Fibroblast of mammary gland (primary cell): Measurements from ENCODE around the gene LRRC17.

Experiments
- DNase-seq: peaks from one replicate; pipeline ENCODE4 v3.0.0-alpha.2; 2010; ENCODE audit warnings: low read depth
- H3K4me3 ChIP-seq: 2 replicates; pipeline ENCODE4 v1.5.1; 2011; ENCODE audit warnings: low read depth, mild to moderate bottlenecking, low read length, moderate library complexity; ENCODE audit not compliant: control insufficient read depth
- TF ChIP-seq, protein P1 (sequence below): conservative IDR thresholded peaks from 2 replicates; pipeline ENCODE4 v1.5.1; 2011; ENCODE audit warnings: low read depth, low read length, inconsistent platforms; ENCODE audit not compliant: control insufficient read depth, insufficient read depth

The LRRC17 gene

DNA sequence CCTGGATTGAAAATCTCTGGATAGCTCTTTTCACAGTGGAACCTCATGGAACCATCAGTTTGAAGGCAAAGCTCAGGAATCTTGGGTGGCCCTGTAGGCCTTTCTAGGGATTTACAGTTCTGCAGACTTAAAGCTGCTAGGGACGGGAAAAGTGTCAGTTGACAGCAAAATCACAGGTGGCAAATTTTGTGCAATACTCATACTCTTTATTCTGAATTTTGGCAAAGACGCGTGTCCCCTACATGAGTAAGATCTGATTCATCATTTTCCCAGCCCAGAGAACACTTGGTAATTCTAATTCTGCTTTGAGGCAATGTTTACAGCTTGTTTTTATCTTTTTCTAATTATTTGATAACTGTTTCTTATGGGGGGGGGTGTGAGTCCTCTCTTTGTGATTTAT is 3.6 kb downstream of the LRRC17 start:
- TF ChIP-seq, protein P1, sequence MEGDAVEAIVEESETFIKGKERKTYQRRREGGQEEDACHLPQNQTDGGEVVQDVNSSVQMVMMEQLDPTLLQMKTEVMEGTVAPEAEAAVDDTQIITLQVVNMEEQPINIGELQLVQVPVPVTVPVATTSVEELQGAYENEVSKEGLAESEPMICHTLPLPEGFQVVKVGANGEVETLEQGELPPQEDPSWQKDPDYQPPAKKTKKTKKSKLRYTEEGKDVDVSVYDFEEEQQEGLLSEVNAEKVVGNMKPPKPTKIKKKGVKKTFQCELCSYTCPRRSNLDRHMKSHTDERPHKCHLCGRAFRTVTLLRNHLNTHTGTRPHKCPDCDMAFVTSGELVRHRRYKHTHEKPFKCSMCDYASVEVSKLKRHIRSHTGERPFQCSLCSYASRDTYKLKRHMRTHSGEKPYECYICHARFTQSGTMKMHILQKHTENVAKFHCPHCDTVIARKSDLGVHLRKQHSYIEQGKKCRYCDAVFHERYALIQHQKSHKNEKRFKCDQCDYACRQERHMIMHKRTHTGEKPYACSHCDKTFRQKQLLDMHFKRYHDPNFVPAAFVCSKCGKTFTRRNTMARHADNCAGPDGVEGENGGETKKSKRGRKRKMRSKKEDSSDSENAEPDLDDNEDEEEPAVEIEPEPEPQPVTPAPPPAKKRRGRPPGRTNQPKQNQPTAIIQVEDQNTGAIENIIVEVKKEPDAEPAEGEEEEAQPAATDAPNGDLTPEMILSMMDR, result no peak
- no peak overlapping the region for H3K4me3 ChIP-seq
- peak; percentile 92 for DNase-seq

DNA sequence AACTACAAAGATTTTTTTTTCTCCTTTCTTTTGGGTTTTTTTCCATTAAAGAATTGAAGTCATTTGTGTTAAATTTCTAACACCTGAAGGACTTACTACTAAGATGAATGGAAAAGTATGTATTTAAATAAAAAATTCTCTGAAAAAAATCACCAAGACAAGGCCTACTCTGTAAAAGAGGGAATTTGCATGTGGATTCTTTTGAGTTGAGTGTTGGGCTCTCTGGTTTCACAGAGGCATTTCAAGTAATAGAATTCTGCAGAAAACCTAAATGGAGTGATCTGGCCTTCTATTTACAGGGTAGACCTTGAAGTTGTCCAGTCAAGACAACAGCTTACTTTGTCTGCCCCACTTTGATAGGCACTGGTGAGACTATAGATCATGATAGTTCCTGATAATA is 4.1 kb downstream of the LRRC17 start:
- TF ChIP-seq, protein P1, result no peak
- no peak overlapping the region for H3K4me3 ChIP-seq
- DNase-seq, result peak; percentile 41

DNA sequence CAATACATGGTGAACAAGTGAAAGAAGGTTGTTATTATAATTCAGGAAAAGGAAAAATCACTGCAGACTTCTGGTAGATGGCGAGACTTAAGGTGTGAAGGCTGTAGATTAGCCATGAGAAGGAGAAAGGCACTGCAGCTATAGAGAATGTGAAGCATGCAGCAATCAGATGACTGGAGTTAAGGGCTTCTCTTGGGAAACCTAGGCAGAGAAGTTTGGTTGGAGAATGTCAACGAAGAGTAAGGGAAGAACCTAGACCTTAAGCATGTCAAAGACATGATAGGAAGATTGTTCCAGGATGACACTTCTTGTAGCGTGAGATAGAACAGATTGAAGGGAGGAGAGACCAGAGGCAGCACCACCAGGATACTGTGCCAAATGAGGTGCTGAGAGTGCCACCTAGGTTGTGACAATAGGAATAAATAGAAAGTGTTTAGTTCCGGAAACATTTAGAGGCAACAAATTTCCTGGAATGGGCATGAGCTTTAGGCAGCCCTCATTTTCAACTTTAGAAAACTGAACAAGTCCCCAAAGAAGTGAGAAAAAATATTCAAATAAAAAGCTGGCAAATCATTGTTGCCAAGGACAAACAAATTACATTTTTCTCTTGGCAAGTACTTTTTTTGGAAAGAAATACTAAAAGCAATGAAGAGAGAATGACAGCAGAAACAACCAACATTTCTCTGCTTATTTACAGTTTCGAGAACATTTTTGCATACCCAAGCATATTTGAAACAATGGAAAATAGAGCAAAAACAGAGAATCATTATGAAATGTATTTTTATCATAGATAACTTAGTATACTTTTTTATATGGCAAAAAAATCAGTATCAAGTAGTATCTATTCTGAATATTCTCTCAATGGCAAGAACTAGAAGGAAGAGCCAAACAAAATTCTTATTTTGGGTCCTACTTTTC is 4.9 kb downstream of the LRRC17 start:
- DNase-seq, result no peak
- no peak overlapping the region for H3K4me3 ChIP-seq
- TF ChIP-seq, protein P1, result no peak

DNA sequence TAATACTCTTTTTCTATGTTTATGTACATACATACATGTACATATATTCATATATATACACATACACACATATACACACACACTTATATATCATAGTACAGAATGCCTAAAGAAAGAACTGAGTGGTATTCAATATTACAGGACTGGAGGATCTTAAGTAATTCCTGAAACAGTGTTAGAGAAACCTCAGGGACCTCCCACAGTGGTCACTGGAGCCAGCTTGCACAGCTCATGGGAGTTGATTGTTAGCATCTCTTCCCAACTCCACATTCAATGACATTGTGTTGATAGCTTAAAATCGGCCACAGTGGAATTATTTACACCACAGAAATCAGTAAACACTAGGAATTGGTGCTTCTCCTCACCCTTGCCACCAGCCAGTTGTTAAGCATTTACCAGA is 6.0 kb downstream of the LRRC17 start:
- H3K4me3 ChIP-seq, result no peak overlapping the region
- TF ChIP-seq, protein P1, result no peak
- peak; percentile 36 for DNase-seq

DNA sequence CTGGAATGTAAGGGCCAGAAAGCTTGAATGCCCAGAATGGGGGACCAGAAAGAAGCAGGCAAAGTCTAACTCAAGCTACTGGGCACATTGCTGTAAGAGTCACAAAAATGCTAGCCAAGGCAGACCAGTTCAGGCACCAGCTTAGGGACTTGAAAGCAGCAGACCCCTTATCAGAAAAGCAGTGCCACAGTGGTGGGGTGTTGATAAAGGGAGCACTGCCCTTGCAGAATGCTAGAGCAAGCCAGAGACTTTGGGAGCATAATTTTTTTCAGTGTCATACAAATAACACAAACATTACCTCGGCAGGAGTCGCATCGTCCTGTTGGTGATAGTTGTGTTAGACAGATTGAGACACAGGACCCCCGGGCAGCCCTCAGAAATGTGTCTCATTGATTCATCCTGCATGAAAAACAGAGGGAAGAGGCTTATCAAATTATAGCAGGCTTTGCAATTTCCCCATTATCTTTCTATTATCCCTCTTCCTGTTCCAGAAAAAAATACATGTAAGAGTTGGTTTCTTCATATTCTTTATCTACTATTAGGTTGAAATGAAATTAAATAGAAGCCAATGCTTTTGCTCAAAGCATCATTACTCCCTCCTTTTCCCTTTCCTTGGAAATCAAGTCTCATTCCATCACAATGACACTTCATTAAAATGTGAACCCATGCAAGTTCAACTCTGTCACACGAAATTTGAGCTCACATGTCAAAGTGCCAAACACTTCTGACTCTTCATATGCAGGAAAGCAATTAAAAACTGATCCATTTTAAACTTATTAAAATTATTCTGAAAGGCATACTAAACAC is 13.4 kb downstream of the LRRC17 start:
- TF ChIP-seq, protein P1, result no peak
- DNase-seq, result peak; percentile 51
- H3K4me3 ChIP-seq, result no peak overlapping the region

DNA sequence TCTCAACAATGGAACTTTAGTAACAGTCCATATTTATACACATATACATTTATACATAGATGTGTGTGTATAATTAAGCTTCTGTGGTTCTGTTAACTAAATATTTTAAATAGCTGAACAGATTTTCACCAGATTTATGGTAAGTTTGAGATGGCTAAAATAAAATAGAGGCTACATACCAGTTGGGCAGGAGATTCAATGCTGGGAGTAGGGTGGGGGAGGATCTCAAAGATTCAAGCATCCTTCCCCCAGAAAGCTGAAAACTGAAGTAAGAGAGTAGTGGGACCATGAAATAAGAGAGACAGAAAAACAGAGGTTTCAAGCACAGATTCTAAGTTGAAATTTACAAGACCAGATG is 14.0 kb downstream of the LRRC17 start:
- no peak for DNase-seq
- no peak overlapping the region for H3K4me3 ChIP-seq
- TF ChIP-seq, protein P1, result no peak
